Natural killer cell (primary cell): ENCODE results near the gene LRRC8C. TPM values are rescaled to one million over a fixed set of nuclear protein-coding genes. Genes with fewer than 3 reads are reported as not detected.

Experiments used
- ATAC-seq, 3 donors: fragments of 150-1000 bp in 2 of 3; fragments of 200-7000 bp in 1 of 3; cut with Tn5 transposase; 1 replicate in 1 of 3; 2 replicates in 2 of 3; pipeline ENCODE4 v1.10.0; 2021; ENCODE audit warnings: mild to moderate bottlenecking in 2 of 3, moderate library complexity in 2 of 3
- DNase-seq, 2 donors: peaks; one replicate each; pipeline versions ENCODE4 v3.0.0 to v3.0.0-alpha.2; 2013 to 2021; ENCODE audit warnings: mixed read lengths in 1 of 2
- H3K27ac ChIP-seq: one replicate; pipeline ENCODE4 v1.5.1; 2013; ENCODE audit warnings: mild to moderate bottlenecking, low read length
- H3K27me3 ChIP-seq: one replicate; pipeline ENCODE4 v1.6.1; 2013; ENCODE audit warnings: low read length; ENCODE audit not compliant: control insufficient read depth, insufficient read depth
- H3K36me3 ChIP-seq: one replicate; pipeline ENCODE4 v1.6.1; 2013; ENCODE audit warnings: low read length; ENCODE audit not compliant: control insufficient read depth, insufficient read depth
- H3K4me1 ChIP-seq: one replicate; pipeline ENCODE4 v1.6.1; 2013; ENCODE audit warnings: low read length; ENCODE audit not compliant: control insufficient read depth, insufficient read depth
- H3K4me3 ChIP-seq: one replicate; pipeline ENCODE4 v1.5.1; 2013; ENCODE audit warnings: low read length
- H3K9me3 ChIP-seq: one replicate; pipeline ENCODE4 v1.6.1; 2013; ENCODE audit warnings: low read length; ENCODE audit not compliant: control insufficient read depth, insufficient read depth
- H3K27ac Mint-ChIP-seq, 2 donors: one replicate each; pipeline ENCODE4 v1.8.0; 2022; ENCODE audit warnings: mild to moderate bottlenecking in 2 of 2, mixed read lengths in 2 of 2, moderate library complexity in 1 of 2
- H3K27me3 Mint-ChIP-seq, 2 donors: one replicate each; pipeline ENCODE4 v1.8.0; 2022; ENCODE audit warnings: low read depth in 2 of 2, mixed read lengths in 2 of 2
- H3K36me3 Mint-ChIP-seq: one replicate; pipeline ENCODE4 v1.8.0; 2022; ENCODE audit warnings: mixed read lengths
- H3K4me1 Mint-ChIP-seq, 2 donors: one replicate each; pipeline ENCODE4 v1.8.0; 2022; ENCODE audit warnings: mixed read lengths in 2 of 2
- H3K4me3 Mint-ChIP-seq: one replicate; pipeline ENCODE4 v1.8.0; 2022; ENCODE audit warnings: mild to moderate bottlenecking, moderate library complexity, mixed read lengths
- H3K9me3 Mint-ChIP-seq, 2 donors: one replicate each; pipeline ENCODE4 v1.8.0; 2022; ENCODE audit warnings: mixed read lengths in 2 of 2
- CTCF ChIP-seq: fragments of 200-600 bp; IDR thresholded peaks from one replicate; pipeline ENCODE4 v1.8.0; 2022; ENCODE audit warnings: antibody characterized with exemption
- WGBS: methylation state at CpG from one replicate; pipeline ENCODE4 v1.1.7; 2013; ENCODE audit warnings: missing lambda C conversion rate; ENCODE audit not compliant: insufficient coverage; 5-methylcytosine and 5-hydroxymethylcytosine counted together
- intact Hi-C: fragments of 100-400 bp; cut with micrococcal nuclease; formaldehyde crosslinking; loops from one replicate; pipeline ENCODE4 v1.14.2; 2022
- total RNA-seq, 4 donors: library from RNA; stranded (reverse); fragments of 120-200 nt in 1 of 4; gene quantifications; one replicate each; pipeline versions ENCODE4 v1.2.3 to v1.2.4, GENCODE V29; 2013 to 2022

The LRRC8C gene
- total RNA-seq, 3 donors from 2014 or later (not counting 1 experiment from before 2014, with no cell fraction given): 7.6 to 19.1 (median 15.1) TPM

- Histone ChIP-seq H3K4me3 (no peak overlapping the region), H3K27me3 (no peaks in the 10 kb centered on the region), H3K4me1 (peaks cover 8% of the 10 kb centered on the region), H3K36me3 (no peaks in the 10 kb centered on the region), H3K9me3 (no peaks in the 10 kb centered on the region), H3K27ac (no peak overlapping the region)
- Mint-ChIP-seq H3K27ac (no peak overlapping the region), H3K4me3 (no peak overlapping the region), H3K9me3 (no peaks in the 10 kb centered on the region), H3K36me3 (no peaks in the 10 kb centered on the region), H3K27me3 (no peaks in the 10 kb centered on the region), H3K4me1 (peaks cover 71 to 77% of the 10 kb centered on the region in 2 donors)
- WGBS: 97% methylated on average over 8 of the region's 8 CpGs
- TF ChIP-seq CTCF: no peak
- no peak for DNase-seq
- intact Hi-C loops: no loop called here
- no peak for ATAC-seq
Observed at GRCh38 chr1:89665941-89666340, 33.0 kb downstream of the LRRC8C start.

GRCh38 chr1:89666640-89667039 lies 33.7 kb downstream of the LRRC8C start:
- Mint-ChIP-seq H3K27ac (peak overlapping the region; percentile 76 to 80), H3K9me3 (no peaks in the 10 kb centered on the region), H3K4me1 (peaks cover 71 to 77% of the 10 kb centered on the region in 2 donors), H3K27me3 (no peaks in the 10 kb centered on the region), H3K4me3 (no peak overlapping the region), H3K36me3 (no peaks in the 10 kb centered on the region)
- no peaks in the 10 kb centered on the region for H3K9me3 ChIP-seq
- peaks cover 10% of the 10 kb centered on the region for H3K4me1 ChIP-seq
- no peak for TF ChIP-seq CTCF
- H3K27ac ChIP-seq: no peak overlapping the region
- no peaks in the 10 kb centered on the region for H3K36me3 ChIP-seq
- DNase-seq: no peak
- H3K4me3 ChIP-seq: no peak overlapping the region
- ATAC-seq: no peak
- no peaks in the 10 kb centered on the region for H3K27me3 ChIP-seq
- 33% methylated on average over 1 of the region's 1 CpG for WGBS
- intact Hi-C loops: no loop called here

- no peak overlapping the region for H3K4me3 Mint-ChIP-seq
- Histone ChIP-seq H3K27me3 (no peaks in the 10 kb centered on the region), H3K4me3 (no peak overlapping the region), H3K27ac (no peak overlapping the region), H3K9me3 (no peaks in the 10 kb centered on the region), H3K36me3 (no peaks in the 10 kb centered on the region), H3K4me1 (peaks cover 8% of the 10 kb centered on the region)
- H3K36me3 Mint-ChIP-seq: no peaks in the 10 kb centered on the region
- no peaks in the 10 kb centered on the region for H3K27me3 Mint-ChIP-seq
- intact Hi-C loops: no loop called here
- no peaks in the 10 kb centered on the region for H3K9me3 Mint-ChIP-seq
- peak overlapping the region; percentile 76 to 80 for H3K27ac Mint-ChIP-seq
- ATAC-seq: no peak
- DNase-seq: no peak
- whole genome bisulfite sequencing: no CpG with 5 or more reads among the region's 1 CpG
- TF ChIP-seq CTCF: no peak
- peaks cover 70 to 76% of the 10 kb centered on the region in 2 donors for H3K4me1 Mint-ChIP-seq
Observed at GRCh38 chr1:89667691-89668090, 34.8 kb downstream of the LRRC8C start.

- H3K36me3 ChIP-seq: no peaks in the 10 kb centered on the region
- H3K4me1 Mint-ChIP-seq: peaks cover 75 to 83% of the 10 kb centered on the region in 2 donors
- peaks cover 8% of the 10 kb centered on the region for H3K4me1 ChIP-seq
- H3K27me3 ChIP-seq: no peaks in the 10 kb centered on the region
- H3K4me3 Mint-ChIP-seq: no peak overlapping the region
- H3K27ac Mint-ChIP-seq: peak overlapping the region; percentile 76 to 80
- DNase-seq: no peak
- no peaks in the 10 kb centered on the region for H3K36me3 Mint-ChIP-seq
- H3K27me3 Mint-ChIP-seq: no peaks in the 10 kb centered on the region
- no peak overlapping the region for H3K27ac ChIP-seq
- H3K4me3 ChIP-seq: no peak overlapping the region
- no peaks in the 10 kb centered on the region for H3K9me3 ChIP-seq
- no peak for TF ChIP-seq CTCF
- WGBS: 85% methylated on average over 2 of the region's 3 CpGs
- no peaks in the 10 kb centered on the region for H3K9me3 Mint-ChIP-seq
- intact Hi-C loops: no loop called here
- ATAC-seq: no peak
Observed at GRCh38 chr1:89668961-89669360, 36.0 kb downstream of the LRRC8C start.
